ENCODE measurements around the gene CCDC24. TPM values are rescaled to one million over a fixed set of nuclear protein-coding genes. Genes with fewer than 3 reads are reported as not detected.
A peak's percentile ranks its signal among the peaks of the same experiment; 100 is the strongest.

Gene CCDC24
- polyA plus RNA-seq, 2 of the 4 experiments (the other 2 are of a cell fraction): 2.0 to 10.2 TPM

DNA sequence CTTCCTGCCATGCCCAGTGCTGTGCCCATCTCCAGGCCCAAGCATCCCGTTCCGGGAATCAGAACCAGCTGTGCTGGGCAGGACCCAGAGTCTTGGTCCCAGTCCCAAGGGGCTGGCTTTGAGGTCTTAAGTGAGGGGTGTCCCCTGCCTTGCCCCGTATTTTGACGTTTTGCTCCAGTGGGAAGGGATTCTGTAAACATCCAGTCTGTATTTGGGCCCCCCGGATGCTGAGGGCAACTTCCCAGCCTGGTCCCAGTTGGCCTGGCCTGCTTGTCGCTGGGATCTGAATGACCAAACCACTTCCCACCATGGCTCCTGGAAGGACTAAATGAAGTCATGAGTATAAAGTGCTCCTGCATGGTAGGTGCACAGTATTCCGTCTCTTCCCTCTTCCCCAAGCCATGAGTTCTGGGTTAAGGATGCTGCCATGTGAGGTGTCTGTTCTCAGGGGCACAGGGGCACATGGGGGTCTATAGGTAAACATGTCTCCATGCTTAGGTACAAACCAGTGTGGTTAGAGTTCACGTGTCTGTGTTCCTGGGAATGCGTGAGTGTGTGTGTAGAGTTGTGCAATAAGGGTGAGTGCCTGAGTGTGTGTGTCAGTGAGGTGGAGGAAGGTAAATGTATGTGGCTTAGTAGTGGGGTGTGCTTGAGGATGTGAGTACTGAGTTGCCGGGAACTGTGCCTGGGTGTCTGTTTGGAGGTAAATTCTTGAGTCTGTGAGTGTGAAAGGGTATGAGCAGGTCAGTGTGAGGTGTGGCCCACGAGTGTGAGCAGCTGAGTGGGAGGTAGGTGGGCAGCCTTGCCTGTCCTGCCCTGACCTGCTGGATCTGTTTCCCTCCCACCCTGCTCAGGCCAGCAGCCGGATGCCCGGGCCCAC is 10.9 kb upstream of the CCDC24 start:
- POLR2A ChIA-PET: no interaction called here
- H3K4me1 ChIP-seq: peaks cover 34% of the 10 kb centered on the region; the same call in 2 of the 3 replicates
- no peak for FAIRE-seq
- H3K9me3 ChIP-seq: no peaks in the 10 kb centered on the region
- H3K4me3 ChIP-seq: peak overlapping the region; percentile 95
- no peak for DNase-seq (ENCODE audit: low read depth in 1 of 2, low spot score in 1 of 2)
- TF ChIP-seq POLR2AphosphoS2 (conservative IDR thresholded peaks at IDR 0.05; ENCODE audit: low read length): no peak
- peak in 1 of 2 experiments; percentile 46; a peak in 1 of 4 replicates for TF ChIP-seq CEBPB (IDR thresholded peaks at IDR 0.05)
- peak overlapping the region; percentile 91 for H3K4me2 ChIP-seq
- CTCF ChIA-PET: no interaction called here
- no peak for ATAC-seq
- 83% methylated on average over 11 of the region's 13 CpGs for whole genome bisulfite sequencing (ENCODE audit: missing lambda C conversion rate)
- peak overlapping the region; percentile 84 to 100 for H3K27ac ChIP-seq

DNA sequence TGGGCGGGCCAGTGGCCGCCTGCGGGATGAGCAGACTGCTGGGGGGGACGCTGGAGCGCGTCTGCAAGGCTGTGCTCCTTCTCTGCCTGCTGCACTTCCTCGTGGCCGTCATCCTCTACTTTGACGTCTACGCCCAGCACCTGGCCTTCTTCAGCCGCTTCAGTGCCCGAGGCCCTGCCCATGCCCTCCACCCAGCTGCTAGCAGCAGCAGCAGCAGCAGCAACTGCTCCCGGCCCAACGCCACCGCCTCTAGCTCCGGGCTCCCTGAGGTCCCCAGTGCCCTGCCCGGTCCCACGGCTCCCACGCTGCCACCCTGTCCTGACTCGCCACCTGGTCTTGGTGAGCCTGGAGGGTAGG is 10.3 kb upstream of the CCDC24 start:
- FAIRE-seq: no peak

DNA sequence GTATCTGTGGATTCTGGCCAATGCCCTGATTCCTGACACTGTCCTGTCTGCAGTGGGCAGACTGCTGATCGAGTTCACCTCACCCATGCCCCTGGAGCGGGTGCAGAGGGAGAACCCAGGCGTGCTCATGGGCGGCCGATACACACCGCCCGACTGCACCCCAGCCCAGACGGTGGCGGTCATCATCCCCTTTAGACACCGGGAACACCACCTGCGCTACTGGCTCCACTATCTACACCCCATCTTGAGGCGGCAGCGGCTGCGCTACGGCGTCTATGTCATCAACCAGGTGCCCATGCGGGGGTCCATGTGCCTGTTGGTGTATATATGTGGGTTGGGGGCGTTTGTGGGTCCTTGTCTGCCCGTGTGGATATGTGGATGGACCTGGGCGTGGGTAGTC is 9.8 kb upstream of the CCDC24 start:
- Histone ChIP-seq H3K4me2 (no peak overlapping the region), H3K4me3 (no peak overlapping the region), H3K9me3 (no peaks in the 10 kb centered on the region), H3K27ac (no peak overlapping the region), H3K4me1 (peaks cover 35% of the 10 kb centered on the region; the same call in 1 of the 3 replicates)
- WGBS (ENCODE audit: missing lambda C conversion rate): 91% methylated on average over 13 of the region's 20 CpGs
- ChIA-PET POLR2A (no interaction called here), CTCF (no interaction called here)
- FAIRE-seq (no peak), DNase-seq (ENCODE audit: low read depth in 1 of 2, low spot score in 1 of 2) (no peak), ATAC-seq (no peak)
- TF ChIP-seq BHLHE40 (IDR thresholded peaks at IDR 0.05; ENCODE audit: low read depth, low read length): no peak
- TF ChIP-seq EP300 (IDR thresholded peaks at IDR 0.05): no peak
- TF ChIP-seq, protein P1, sequence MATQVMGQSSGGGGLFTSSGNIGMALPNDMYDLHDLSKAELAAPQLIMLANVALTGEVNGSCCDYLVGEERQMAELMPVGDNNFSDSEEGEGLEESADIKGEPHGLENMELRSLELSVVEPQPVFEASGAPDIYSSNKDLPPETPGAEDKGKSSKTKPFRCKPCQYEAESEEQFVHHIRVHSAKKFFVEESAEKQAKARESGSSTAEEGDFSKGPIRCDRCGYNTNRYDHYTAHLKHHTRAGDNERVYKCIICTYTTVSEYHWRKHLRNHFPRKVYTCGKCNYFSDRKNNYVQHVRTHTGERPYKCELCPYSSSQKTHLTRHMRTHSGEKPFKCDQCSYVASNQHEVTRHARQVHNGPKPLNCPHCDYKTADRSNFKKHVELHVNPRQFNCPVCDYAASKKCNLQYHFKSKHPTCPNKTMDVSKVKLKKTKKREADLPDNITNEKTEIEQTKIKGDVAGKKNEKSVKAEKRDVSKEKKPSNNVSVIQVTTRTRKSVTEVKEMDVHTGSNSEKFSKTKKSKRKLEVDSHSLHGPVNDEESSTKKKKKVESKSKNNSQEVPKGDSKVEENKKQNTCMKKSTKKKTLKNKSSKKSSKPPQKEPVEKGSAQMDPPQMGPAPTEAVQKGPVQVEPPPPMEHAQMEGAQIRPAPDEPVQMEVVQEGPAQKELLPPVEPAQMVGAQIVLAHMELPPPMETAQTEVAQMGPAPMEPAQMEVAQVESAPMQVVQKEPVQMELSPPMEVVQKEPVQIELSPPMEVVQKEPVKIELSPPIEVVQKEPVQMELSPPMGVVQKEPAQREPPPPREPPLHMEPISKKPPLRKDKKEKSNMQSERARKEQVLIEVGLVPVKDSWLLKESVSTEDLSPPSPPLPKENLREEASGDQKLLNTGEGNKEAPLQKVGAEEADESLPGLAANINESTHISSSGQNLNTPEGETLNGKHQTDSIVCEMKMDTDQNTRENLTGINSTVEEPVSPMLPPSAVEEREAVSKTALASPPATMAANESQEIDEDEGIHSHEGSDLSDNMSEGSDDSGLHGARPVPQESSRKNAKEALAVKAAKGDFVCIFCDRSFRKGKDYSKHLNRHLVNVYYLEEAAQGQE (IDR thresholded peaks at IDR 0.05): no peak
- TF ChIP-seq, protein P2, sequence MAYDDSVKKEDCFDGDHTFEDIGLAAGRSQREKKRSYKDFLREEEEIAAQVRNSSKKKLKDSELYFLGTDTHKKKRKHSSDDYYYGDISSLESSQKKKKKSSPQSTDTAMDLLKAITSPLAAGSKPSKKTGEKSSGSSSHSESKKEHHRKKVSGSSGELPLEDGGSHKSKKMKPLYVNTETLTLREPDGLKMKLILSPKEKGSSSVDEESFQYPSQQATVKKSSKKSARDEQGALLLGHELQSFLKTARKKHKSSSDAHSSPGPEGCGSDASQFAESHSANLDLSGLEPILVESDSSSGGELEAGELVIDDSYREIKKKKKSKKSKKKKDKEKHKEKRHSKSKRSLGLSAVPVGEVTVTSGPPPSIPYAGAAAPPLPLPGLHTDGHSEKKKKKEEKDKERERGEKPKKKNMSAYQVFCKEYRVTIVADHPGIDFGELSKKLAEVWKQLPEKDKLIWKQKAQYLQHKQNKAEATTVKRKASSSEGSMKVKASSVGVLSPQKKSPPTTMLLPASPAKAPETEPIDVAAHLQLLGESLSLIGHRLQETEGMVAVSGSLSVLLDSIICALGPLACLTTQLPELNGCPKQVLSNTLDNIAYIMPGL (CRISPR knock-in tag; IDR thresholded peaks at IDR 0.05; ENCODE audit: borderline replicate concordance): no peak
- no peak for TF ChIP-seq NPAS2 (CRISPR knock-in tag; IDR thresholded peaks at IDR 0.05; ENCODE audit: borderline replicate concordance)
- TF ChIP-seq ZC3H11A (IDR thresholded peaks at IDR 0.05): no peak
- TF ChIP-seq GATA3 (IDR thresholded peaks at IDR 0.05; ENCODE audit: borderline replicate concordance): no peak
- TF ChIP-seq PHF8 (IDR thresholded peaks at IDR 0.05; ENCODE audit: borderline replicate concordance, low read depth): no peak
- TF ChIP-seq NR3C1 (IDR thresholded peaks at IDR 0.05): no peak
- TF ChIP-seq KDM5A (IDR thresholded peaks at IDR 0.05): no peak
- TF ChIP-seq CHD4 (IDR thresholded peaks at IDR 0.05; ENCODE audit: borderline replicate concordance): no peak
- no peak for TF ChIP-seq HOXB13 (CRISPR knock-in tag; IDR thresholded peaks at IDR 0.05; ENCODE audit: low read depth)

More for the DNA sequence above, 10.3 kb upstream of the CCDC24 start:
- no peaks in the 10 kb centered on the region for H3K9me3 ChIP-seq
- no peak overlapping the region for H3K4me3 ChIP-seq
- H3K4me1 ChIP-seq: peaks cover 34% of the 10 kb centered on the region; the same call in 1 of the 3 replicates
- H3K27ac ChIP-seq: peak overlapping the region in 1 of 2 experiments; percentile 100; a peak in 2 of 6 replicates
- WGBS (ENCODE audit: missing lambda C conversion rate): 98% methylated on average over 14 of the region's 20 CpGs
- peak overlapping the region; percentile 91; the same call in 1 of the 3 replicates for H3K4me2 ChIP-seq
- POLR2A ChIA-PET: no interaction called here
- TF ChIP-seq NR3C1 (IDR thresholded peaks at IDR 0.05): no peak
- no peak for TF ChIP-seq BHLHE40 (IDR thresholded peaks at IDR 0.05; ENCODE audit: low read depth, low read length)
- TF ChIP-seq MYC (IDR thresholded peaks at IDR 0.05; ENCODE audit: borderline replicate concordance, low read length): no peak
- TF ChIP-seq CBX2 (IDR thresholded peaks at IDR 0.05; ENCODE audit: borderline replicate concordance, low read depth): no peak
- no peak for TF ChIP-seq ZC3H11A (IDR thresholded peaks at IDR 0.05)
- no peak for TF ChIP-seq SREBF2 (IDR thresholded peaks at IDR 0.05)
- TF ChIP-seq RNF2 (IDR thresholded peaks at IDR 0.05; ENCODE audit: borderline replicate concordance, low read depth): no peak
- no peak for TF ChIP-seq ZSCAN20 (CRISPR knock-in tag; IDR thresholded peaks at IDR 0.05)
- no peak for TF ChIP-seq POLR2A (IDR thresholded peaks at IDR 0.05; ENCODE audit: low read length)
- TF ChIP-seq, protein P3, sequence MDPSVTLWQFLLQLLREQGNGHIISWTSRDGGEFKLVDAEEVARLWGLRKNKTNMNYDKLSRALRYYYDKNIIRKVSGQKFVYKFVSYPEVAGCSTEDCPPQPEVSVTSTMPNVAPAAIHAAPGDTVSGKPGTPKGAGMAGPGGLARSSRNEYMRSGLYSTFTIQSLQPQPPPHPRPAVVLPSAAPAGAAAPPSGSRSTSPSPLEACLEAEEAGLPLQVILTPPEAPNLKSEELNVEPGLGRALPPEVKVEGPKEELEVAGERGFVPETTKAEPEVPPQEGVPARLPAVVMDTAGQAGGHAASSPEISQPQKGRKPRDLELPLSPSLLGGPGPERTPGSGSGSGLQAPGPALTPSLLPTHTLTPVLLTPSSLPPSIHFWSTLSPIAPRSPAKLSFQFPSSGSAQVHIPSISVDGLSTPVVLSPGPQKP (IDR thresholded peaks at IDR 0.05; ENCODE audit: low read depth, low read length): no peak
- no peak for TF ChIP-seq CBX8 (IDR thresholded peaks at IDR 0.05)
- no peak for TF ChIP-seq TP53 (CRISPR knock-in tag; IDR thresholded peaks at IDR 0.05)
- TF ChIP-seq CHD4 (IDR thresholded peaks at IDR 0.05; ENCODE audit: borderline replicate concordance): no peak
- TF ChIP-seq FOSL2 (IDR thresholded peaks at IDR 0.05): no peak
- TF ChIP-seq FOSL2 (CRISPR knock-in tag; IDR thresholded peaks at IDR 0.05): no peak
- no peak for TF ChIP-seq JUNB (IDR thresholded peaks at IDR 0.05)
- TF ChIP-seq RARB (CRISPR knock-in tag; IDR thresholded peaks at IDR 0.05): no peak
- no peak for TF ChIP-seq ESRRA (IDR thresholded peaks at IDR 0.05; ENCODE audit: borderline replicate concordance, low read length)
- no peak for TF ChIP-seq ZNF302 (CRISPR knock-in tag; IDR thresholded peaks at IDR 0.05)
- no peak for TF ChIP-seq MAZ (IDR thresholded peaks at IDR 0.05; ENCODE audit: borderline replicate concordance, low read depth, low read length)
- TF ChIP-seq POLR2AphosphoS2 (conservative IDR thresholded peaks at IDR 0.05; ENCODE audit: low read length): no peak
- DNase-seq (ENCODE audit: low read depth in 1 of 2, low spot score in 1 of 2): no peak
- CTCF ChIA-PET: no interaction called here
- ATAC-seq: no peak
